ENCODE data around the gene ATP10A.
"Not testable (repeated sequence)": the region's sequence is repeated elsewhere in the genome, so short reads cannot be mapped to it uniquely, and the experiment has no call there.

The ATP10A gene

GRCh38 chr15:25792128-25792527 lies 71.0 kb downstream of the ATP10A start:
- DNase-seq (ENCODE audit: low spot score) = no peak

GRCh38 chr15:25790000-25790660 lies 73.0 kb downstream of the ATP10A start:
- DNase-seq (ENCODE audit: low spot score) = peak; percentile 65

GRCh38 chr15:25789616-25789999 lies 73.5 kb downstream of the ATP10A start:
- DNase-seq (ENCODE audit: low spot score) = no peak

GRCh38 chr15:25789211-25789610 lies 73.9 kb downstream of the ATP10A start:
- DNase-seq (ENCODE audit: low spot score) = no peak

GRCh38 chr15:25787855-25788520 lies 75.1 kb downstream of the ATP10A start:
- DNase-seq (ENCODE audit: low spot score) = no peak

GRCh38 chr15:25787381-25787780 lies 75.7 kb downstream of the ATP10A start:
- no peak for DNase-seq (ENCODE audit: low spot score)

- no peak for DNase-seq (ENCODE audit: low spot score)
These were observed 77.1 kb downstream of the ATP10A start for GRCh38 chr15:25786040-25786439.

GRCh38 chr15:25785641-25786025 lies 77.5 kb downstream of the ATP10A start:
- no peak for DNase-seq (ENCODE audit: low spot score)

- no peak for DNase-seq (ENCODE audit: low spot score)
These were observed 78.1 kb downstream of the ATP10A start for GRCh38 chr15:25784876-25785640.

GRCh38 chr15:25783607-25784540 lies 79.3 kb downstream of the ATP10A start:
- no peak for DNase-seq (ENCODE audit: low spot score)

- DNase-seq (ENCODE audit: low spot score) = no peak
These were observed 80.0 kb downstream of the ATP10A start for GRCh38 chr15:25783134-25783533.

- DNase-seq (ENCODE audit: low spot score) = no peak
These were observed 82.5 kb downstream of the ATP10A start for GRCh38 chr15:25780479-25781255.

- no peak for DNase-seq (ENCODE audit: low spot score)
These were observed 85.0 kb downstream of the ATP10A start for GRCh38 chr15:25778161-25778560.

- no peak for DNase-seq (ENCODE audit: low spot score)
These were observed 86.1 kb downstream of the ATP10A start for GRCh38 chr15:25777037-25777436.

GRCh38 chr15:25776071-25776746 lies 86.9 kb downstream of the ATP10A start:
- no peak for DNase-seq (ENCODE audit: low spot score)

- no peak for DNase-seq (ENCODE audit: low spot score)
These were observed 87.7 kb downstream of the ATP10A start for GRCh38 chr15:25775317-25775912.

- no peak for DNase-seq (ENCODE audit: low spot score)
These were observed 88.3 kb downstream of the ATP10A start for GRCh38 chr15:25774871-25775270.

- DNase-seq (ENCODE audit: low spot score) = no peak
These were observed 89.9 kb downstream of the ATP10A start for GRCh38 chr15:25773248-25773647.

GRCh38 chr15:25772500-25772899 lies 90.6 kb downstream of the ATP10A start:
- DNase-seq (ENCODE audit: low spot score) = no peak

GRCh38 chr15:25771736-25772135 lies 91.4 kb downstream of the ATP10A start:
- not testable (repeated sequence) for DNase-seq (ENCODE audit: low spot score)
